NCI-H345 treated with DMSO at 0.1 percent for 48 hours (cell line): Measurements from ENCODE around the gene RASAL1.

Source experiments
- DNase-seq: peaks from one replicate; lab custom pipeline; 2025; ENCODE audit not compliant: unreplicated experiment; lab: John Stamatoyannopoulos, UW

The RASAL1 gene

GRCh38 chr12:113060336-113060960 is 75.1 kb downstream of the RASAL1 start:
- DNase-seq = no peak

- DNase-seq = no peak
Observed at GRCh38 chr12:113059071-113059595, 76.4 kb downstream of the RASAL1 start.

GRCh38 chr12:113058553-113058952 is 77.0 kb downstream of the RASAL1 start:
- no peak for DNase-seq

GRCh38 chr12:113057565-113058485 is 77.7 kb downstream of the RASAL1 start:
- DNase-seq = no peak

- DNase-seq = no peak
Observed at GRCh38 chr12:113056631-113057488, 78.7 kb downstream of the RASAL1 start, which contains the start of gene DTX1. Gene DTX1, plus strand, starts transcription at chr12:113056730. Its CDS starts 1,463 bp downstream, at chr12:113058193.

GRCh38 chr12:113056381-113056630 is 79.3 kb downstream of the RASAL1 start:
- no peak for DNase-seq

GRCh38 chr12:113055594-113056380 is 79.8 kb downstream of the RASAL1 start:
- DNase-seq = no peak

- no peak for DNase-seq
Observed at GRCh38 chr12:113054948-113055486, 80.5 kb downstream of the RASAL1 start.

- no peak for DNase-seq
Observed at GRCh38 chr12:113052326-113052725, 83.2 kb downstream of the RASAL1 start.

- DNase-seq = no peak
Observed at GRCh38 chr12:113051759-113052158, 83.8 kb downstream of the RASAL1 start.

- no peak for DNase-seq
Observed at GRCh38 chr12:113050795-113051194, 84.8 kb downstream of the RASAL1 start.

GRCh38 chr12:113049976-113050742 is 85.4 kb downstream of the RASAL1 start:
- DNase-seq = no peak
